GF-D8 (cell line): Measurements from ENCODE around the gene PDGFRB.

ENCODE experiments used
- DNase-seq: peaks from one replicate; lab custom pipeline; 2025; lab: John Stamatoyannopoulos, UW

The PDGFRB gene

DNA sequence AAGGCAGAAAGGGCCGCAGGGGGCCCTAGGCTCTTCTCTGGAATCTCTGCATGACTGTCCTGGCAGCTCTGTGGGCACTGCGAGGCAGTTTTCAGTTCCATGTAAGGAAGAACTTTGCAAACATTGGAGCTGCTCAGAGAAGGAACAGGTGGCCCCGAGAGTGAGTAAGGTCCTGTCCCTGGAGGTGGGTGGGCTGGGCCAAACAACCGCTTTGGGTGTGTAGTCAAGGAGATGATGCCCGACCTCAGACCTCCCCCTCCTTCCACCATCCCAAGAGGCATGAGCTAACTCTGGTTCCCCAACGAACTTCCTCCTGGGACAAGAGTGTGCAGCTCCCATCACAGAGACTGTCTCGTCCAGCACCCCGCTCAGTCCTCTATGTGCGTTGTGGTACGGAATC lies 89.8 kb downstream of the PDGFRB start:
- DNase-seq: no peak

DNA sequence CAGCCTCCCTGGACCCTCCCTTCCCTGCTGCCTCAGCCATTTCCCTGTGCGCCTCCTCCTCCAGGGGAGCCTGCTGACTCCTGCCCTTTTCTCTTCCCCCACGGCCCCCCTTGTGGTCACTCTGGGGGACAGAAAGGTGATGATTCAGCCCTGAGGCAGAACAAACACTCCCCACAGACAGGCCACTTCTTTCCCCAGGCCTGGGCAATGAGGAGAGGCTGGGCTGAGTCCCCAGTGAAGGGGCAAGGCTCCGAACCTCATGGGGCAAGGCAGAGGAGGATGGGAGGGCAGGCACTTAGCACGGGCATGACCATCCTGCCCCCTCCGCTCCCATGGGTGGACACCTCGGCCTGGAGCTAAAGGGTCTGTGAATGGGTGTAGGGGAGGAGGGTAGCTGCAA lies 90.3 kb downstream of the PDGFRB start:
- no peak for DNase-seq

DNA sequence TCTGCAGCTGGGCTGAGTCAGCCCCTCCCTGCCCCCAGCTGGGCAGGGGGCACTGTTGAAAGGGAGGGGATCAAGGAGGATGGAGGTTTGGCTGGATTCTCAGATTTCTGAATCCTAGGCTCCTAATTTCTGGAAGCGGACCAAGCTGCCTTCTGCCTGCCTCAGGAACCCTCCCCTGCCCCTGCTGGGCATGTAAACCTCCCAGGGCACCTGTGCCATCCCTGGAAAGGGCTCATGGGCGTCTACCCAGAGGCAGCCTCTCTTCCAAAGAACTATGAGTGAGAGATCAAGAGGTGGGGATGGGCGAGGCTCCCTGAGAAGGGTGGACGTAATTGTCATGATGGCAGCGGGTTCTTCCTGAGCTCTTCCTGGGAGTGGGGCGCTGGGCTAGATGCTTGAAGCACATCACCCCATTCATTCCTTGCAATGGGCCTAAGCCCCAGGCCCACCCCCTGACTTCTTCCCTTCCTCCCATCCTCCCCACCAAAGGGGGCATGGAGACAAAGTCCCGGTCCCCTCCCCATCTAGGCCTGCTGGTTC lies 90.9 kb downstream of the PDGFRB start:
- no peak for DNase-seq
